Keratinocyte (primary cell): ENCODE measurements around the gene ERBB4. TPM values are rescaled to one million over a fixed set of nuclear protein-coding genes. Genes with fewer than 3 reads are reported as not detected.

Experiments
- DNase-seq: peaks from one replicate; pipeline ENCODE4 v3.0.0-alpha.2; 2011; ENCODE audit warnings: low read depth, missing footprints, low spot score
- FAIRE-seq: peaks from 2 replicates; lab custom pipeline; 2011; peaks lifted over from hg19 to GRCh38; lab: Jason Lieb, UNC
- H2AFZ ChIP-seq: 2 replicates; pipeline ENCODE4 v1.6.0; 2012; ENCODE audit warnings: low read length, control low read depth, inconsistent platforms; ENCODE audit not compliant: control insufficient read depth
- H3K27ac ChIP-seq: 2 replicates; pipeline ENCODE4 v1.5.1; 2011; ENCODE audit warnings: low read length; ENCODE audit not compliant: control insufficient read depth, insufficient read depth
- H3K27me3 ChIP-seq: 3 replicates; pipeline ENCODE4 v1.6.0; 2011; ENCODE audit warnings: low read length; ENCODE audit not compliant: control insufficient read depth, insufficient read depth; ENCODE audit errors: extremely low read depth
- H3K36me3 ChIP-seq, 2 experiments: 2 replicates in 1 of 2; 3 replicates in 1 of 2; pipeline ENCODE4 v1.5.1; 2011; ENCODE audit warnings: low read length in 2 of 2, mild to moderate bottlenecking in 1 of 2; ENCODE audit not compliant: control insufficient read depth in 2 of 2, insufficient read depth in 2 of 2; ENCODE audit errors: extremely low read depth in 1 of 2
- H3K4me1 ChIP-seq: 3 replicates; pipeline ENCODE4 v1.5.1; 2011; ENCODE audit warnings: low read length; ENCODE audit not compliant: control insufficient read depth, insufficient read depth; ENCODE audit errors: extremely low read depth
- H3K4me2 ChIP-seq: 3 replicates; pipeline ENCODE4 v1.6.0; 2011; ENCODE audit warnings: low read depth, low read length; ENCODE audit not compliant: control insufficient read depth, insufficient read depth; ENCODE audit errors: extremely low read depth
- H3K4me3 ChIP-seq, 3 experiments: fragments of 200-600 bp in 1 of 3; sonication (generic) in 1 of 3; 2 replicates in 2 of 3; 3 replicates in 1 of 3; pipeline ENCODE4 v1.5.1; 2011 to 2016; ENCODE audit warnings: low read length in 3 of 3, mild to moderate bottlenecking in 3 of 3, control low read depth in 2 of 3, inconsistent platforms in 1 of 3, low read depth in 1 of 3, mixed read lengths in 1 of 3, mixed run types in 1 of 3, moderate library complexity in 1 of 3; ENCODE audit not compliant: control insufficient read depth in 2 of 3, insufficient read depth in 2 of 3; ENCODE audit errors: extremely low read depth in 1 of 3
- H3K79me2 ChIP-seq: 2 replicates; pipeline ENCODE4 v1.6.0; 2012; ENCODE audit warnings: low read length; ENCODE audit not compliant: control insufficient read depth, insufficient read depth
- H3K9ac ChIP-seq: 3 replicates; pipeline ENCODE4 v1.6.0; 2011; ENCODE audit warnings: low read length; ENCODE audit not compliant: control insufficient read depth, insufficient read depth; ENCODE audit errors: extremely low read depth
- H3K9me1 ChIP-seq: 3 replicates; pipeline ENCODE4 v1.6.0; 2011; ENCODE audit warnings: low read length; ENCODE audit not compliant: control insufficient read depth, insufficient read depth; ENCODE audit errors: extremely low read depth
- H3K9me3 ChIP-seq: 2 replicates; pipeline ENCODE4 v1.5.1; 2012; ENCODE audit warnings: low read depth, low read length; ENCODE audit not compliant: control insufficient read depth
- H4K20me1 ChIP-seq: 3 replicates; pipeline ENCODE4 v1.6.0; 2011; ENCODE audit warnings: low read length; ENCODE audit not compliant: control insufficient read depth, insufficient read depth; ENCODE audit errors: extremely low read depth
- CTCF ChIP-seq, 3 experiments: IDR thresholded peaks in 1 of 3; conservative IDR thresholded peaks in 1 of 3; optimal IDR thresholded peaks in 1 of 3; 2 replicates in 2 of 3; 3 replicates in 1 of 3; pipeline versions ENCODE3 to v1.5.1; 2011; ENCODE audit warnings: low read length in 3 of 3, mild to moderate bottlenecking in 3 of 3, moderate library complexity in 2 of 3, control low read depth in 1 of 3, inconsistent platforms in 1 of 3; ENCODE audit not compliant: insufficient read depth in 2 of 3; ENCODE audit errors: extremely low read depth in 1 of 3
- EZH2 ChIP-seq: IDR thresholded peaks from one replicate; pipeline ENCODE4 v1.6.1; 2012; ENCODE audit warnings: inconsistent platforms, mild to moderate bottlenecking, low read length, moderate library complexity
- dilution Hi-C: fragments of 300-500 bp; cut with MboI; formaldehyde crosslinking; loops from one replicate; pipeline ENCODE4 v1.7.0; 2020; ENCODE audit warnings: low sequenced_read_pairs; ENCODE audit not compliant: extremely low pct_ligation_motif_present
- polyA plus RNA-seq, 5 experiments: library from polyadenylated mRNA; depleted of rRNA in 3 of 5; stranded (reverse) in 3 of 5; stranded (forward) in 1 of 5; unstranded in 1 of 5; fragments of >200 nt; gene quantifications; 1 replicate in 1 of 5; 2 replicates in 3 of 5; 3 replicates in 1 of 5; pipeline versions ENCODE4 v1.2.1 to v1.2.3, GENCODE V29; 2011 to 2012; ENCODE audit warnings: missing spikeins in 2 of 5, low read depth in 1 of 5, low replicate concordance in 1 of 5

The ERBB4 gene
- polyA plus RNA-seq, 1 donor (not counting 4 experiments of a cell fraction or from before 2014, with no cell fraction given): 0.01 TPM

- H2AFZ ChIP-seq: peak overlapping the region; percentile 24
- H3K4me1 ChIP-seq: no peaks in the 10 kb centered on the region
- no peaks in the 10 kb centered on the region for H3K79me2 ChIP-seq
- TF ChIP-seq EZH2 (no peak), CTCF (optimal IDR thresholded peaks at IDR 0.05 in 1 of 3, IDR thresholded peaks at IDR 0.05 in 1 of 3, conservative IDR thresholded peaks at IDR 0.05 in 1 of 3; ENCODE audit: extremely low read depth in 1 of 3, insufficient read depth in 2 of 3, low read length in 3 of 3) (no peak)
- H4K20me1 ChIP-seq: no peaks in the 10 kb centered on the region
- no peak for DNase-seq
- FAIRE-seq: no peak
- no peak overlapping the region for H3K4me2 ChIP-seq
- dilution Hi-C loops: no loop called here
- no peaks in the 10 kb centered on the region for H3K27me3 ChIP-seq
- no peaks in the 10 kb centered on the region for H3K9me1 ChIP-seq
- H3K4me3 ChIP-seq: no peak overlapping the region
- no peaks in the 10 kb centered on the region for H3K9me3 ChIP-seq
- H3K27ac ChIP-seq: no peak overlapping the region
- H3K9ac ChIP-seq: no peak overlapping the region
- H3K36me3 ChIP-seq: no peaks in the 10 kb centered on the region
Measured at GRCh38 chr2:212416086-212416485, 122.5 kb downstream of the ERBB4 start.

- peak; percentile 23 for FAIRE-seq
- no peak overlapping the region for H3K4me3 ChIP-seq
- no peaks in the 10 kb centered on the region for H3K36me3 ChIP-seq
- H4K20me1 ChIP-seq: no peaks in the 10 kb centered on the region
- no peak overlapping the region for H3K9ac ChIP-seq
- H3K27me3 ChIP-seq: no peaks in the 10 kb centered on the region
- DNase-seq: no peak
- H3K9me3 ChIP-seq: no peaks in the 10 kb centered on the region
- no peak overlapping the region for H3K4me2 ChIP-seq
- no peaks in the 10 kb centered on the region for H3K79me2 ChIP-seq
- H3K9me1 ChIP-seq: no peaks in the 10 kb centered on the region
- TF ChIP-seq CTCF (optimal IDR thresholded peaks at IDR 0.05 in 1 of 3, IDR thresholded peaks at IDR 0.05 in 1 of 3, conservative IDR thresholded peaks at IDR 0.05 in 1 of 3; ENCODE audit: extremely low read depth in 1 of 3, insufficient read depth in 2 of 3, low read length in 3 of 3) (no peak), EZH2 (no peak)
- dilution Hi-C loops: no loop called here
- H3K27ac ChIP-seq: no peak overlapping the region
- no peaks in the 10 kb centered on the region for H3K4me1 ChIP-seq
- no peak overlapping the region for H2AFZ ChIP-seq
Measured at GRCh38 chr2:212414767-212415211, 123.8 kb downstream of the ERBB4 start.
